ENCODE data around the gene OR51B5.
"Not testable (repeated sequence)": the region's sequence is repeated elsewhere in the genome, so short reads cannot be mapped to it uniquely, and the experiment has no call there.

Gene OR51B5

DNA sequence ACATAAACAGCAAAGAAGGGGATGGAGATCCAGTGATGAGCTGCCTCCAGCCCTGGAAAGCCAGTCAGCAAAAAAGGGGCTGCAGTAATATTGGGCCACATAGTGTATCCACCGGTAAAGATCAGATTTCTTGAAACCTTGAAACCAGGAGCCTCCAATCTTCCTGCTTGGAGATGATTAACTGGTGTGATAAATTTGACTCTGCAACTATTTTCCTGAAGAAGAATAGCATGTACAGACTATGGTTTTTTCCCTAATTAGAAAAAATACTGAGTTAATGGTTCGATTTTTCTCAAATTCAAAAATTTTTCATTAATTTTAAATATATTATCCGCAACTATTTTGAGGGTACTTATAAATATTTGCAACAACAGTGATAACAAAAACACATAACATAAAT lies 19.1 kb downstream of the OR51B5 start, which contains the start of gene OR51B2:
Gene OR51B2, minus strand, starts transcription at position 101 of the 400 bp plus-strand sequence. Its CDS starts 0 bp downstream, at position 101.
- no peak for DNase-seq

DNA sequence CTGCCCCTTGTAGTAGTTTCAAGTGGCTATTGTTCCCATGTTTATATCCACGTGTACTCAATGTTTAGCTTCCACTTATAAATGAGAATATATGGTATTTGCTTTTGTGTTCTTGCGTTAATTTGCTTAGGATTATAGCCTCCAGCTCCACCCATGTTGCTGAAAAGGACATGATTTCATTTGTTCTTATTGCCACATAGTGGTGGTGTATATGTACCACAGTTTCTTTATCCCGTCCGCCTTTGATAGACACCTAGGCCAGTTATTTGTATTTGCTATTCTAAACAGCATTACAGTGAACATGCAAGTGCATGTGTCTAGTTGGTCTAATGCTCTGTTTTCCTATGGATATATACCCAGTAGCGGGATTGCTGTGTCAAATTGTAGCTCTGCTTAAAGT lies 26.0 kb downstream of the OR51B5 start:
- DNase-seq = no peak

DNA sequence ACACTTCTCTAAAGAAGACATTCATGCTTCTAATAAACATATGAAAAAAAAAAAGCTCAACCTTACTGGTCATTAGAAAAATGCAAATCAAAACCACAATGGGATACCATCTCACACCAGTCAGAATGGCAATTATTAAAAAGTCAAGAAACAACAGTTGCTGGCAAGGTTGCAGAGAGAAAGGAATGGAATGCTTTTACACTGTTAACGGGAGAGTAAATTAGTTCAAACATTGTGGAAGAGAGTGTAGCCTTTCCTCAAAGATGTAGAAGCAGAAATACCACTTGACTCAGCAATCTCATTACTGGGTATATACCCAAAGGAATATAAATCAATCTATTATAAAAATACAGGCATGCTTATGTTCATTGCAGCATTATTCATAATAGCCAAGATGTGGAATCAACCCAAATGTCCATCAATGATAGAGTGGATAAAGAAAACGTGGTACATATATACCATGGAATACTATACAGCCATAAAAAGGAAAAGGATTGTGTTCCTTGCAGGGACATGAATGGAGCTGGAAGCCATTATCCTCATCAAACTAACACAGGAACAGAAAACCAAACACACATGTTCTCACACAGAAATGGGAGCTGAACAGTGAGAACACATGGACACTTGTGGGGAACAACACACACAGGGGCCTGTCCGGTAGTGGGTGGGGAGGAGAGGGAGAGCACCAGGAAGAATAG lies 29.8 kb downstream of the OR51B5 start:
- DNase-seq = not testable (repeated sequence)

DNA sequence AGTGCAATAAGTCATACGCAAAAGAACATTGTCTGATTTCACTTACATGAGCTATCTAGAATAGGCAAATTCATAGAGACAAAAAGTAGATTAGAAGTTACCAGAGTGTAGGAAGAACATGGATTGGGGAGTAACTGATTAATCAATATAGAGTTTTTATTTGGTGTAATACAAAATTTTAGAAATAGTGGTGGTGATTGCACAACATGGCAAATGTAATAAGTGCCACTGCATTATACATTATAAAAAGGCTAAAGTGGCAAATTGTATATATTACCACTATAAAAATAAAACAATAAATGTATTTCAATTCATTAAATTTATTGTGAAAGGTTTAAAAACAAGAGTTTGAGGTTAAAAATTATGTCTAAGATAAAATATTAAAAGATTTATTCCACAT lies 32.9 kb downstream of the OR51B5 start:
- DNase-seq = no peak

DNA sequence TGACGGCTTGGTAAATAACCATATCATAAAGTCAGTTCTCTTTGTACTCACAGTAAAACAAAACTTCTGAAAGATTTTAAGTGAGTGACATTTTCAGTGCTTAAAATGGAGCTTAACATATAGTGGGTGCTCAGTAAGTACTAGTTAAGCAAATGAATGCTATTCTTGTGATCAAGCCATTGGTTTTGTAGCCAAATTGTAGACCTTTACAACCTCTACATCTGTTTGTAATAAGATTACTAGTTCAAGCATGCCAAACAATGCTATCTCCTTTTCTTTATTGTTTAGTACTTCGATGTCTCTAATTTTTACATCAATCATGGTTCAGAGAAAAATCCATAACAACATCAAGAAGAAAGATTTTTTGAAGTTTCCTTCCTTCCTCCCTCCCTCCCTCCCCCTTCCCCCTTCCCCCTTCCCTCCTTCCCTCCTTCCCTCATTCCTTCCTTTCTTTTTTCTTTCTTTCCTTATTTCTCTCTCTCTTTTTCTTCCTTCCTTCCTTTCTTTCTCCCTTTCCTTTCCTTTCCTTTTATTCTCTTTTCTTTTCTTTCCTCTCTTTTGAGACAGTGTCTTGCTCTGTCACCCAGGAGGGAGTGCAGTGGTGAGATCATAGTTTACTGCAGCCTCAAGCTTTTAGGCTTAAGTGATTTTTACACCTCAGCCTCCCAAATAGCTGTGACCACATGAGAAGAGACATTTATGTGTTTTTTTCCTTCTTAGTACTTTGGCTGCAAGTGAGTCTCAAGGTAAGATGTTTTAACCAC lies 35.9 kb downstream of the OR51B5 start:
- no peak for DNase-seq

DNA sequence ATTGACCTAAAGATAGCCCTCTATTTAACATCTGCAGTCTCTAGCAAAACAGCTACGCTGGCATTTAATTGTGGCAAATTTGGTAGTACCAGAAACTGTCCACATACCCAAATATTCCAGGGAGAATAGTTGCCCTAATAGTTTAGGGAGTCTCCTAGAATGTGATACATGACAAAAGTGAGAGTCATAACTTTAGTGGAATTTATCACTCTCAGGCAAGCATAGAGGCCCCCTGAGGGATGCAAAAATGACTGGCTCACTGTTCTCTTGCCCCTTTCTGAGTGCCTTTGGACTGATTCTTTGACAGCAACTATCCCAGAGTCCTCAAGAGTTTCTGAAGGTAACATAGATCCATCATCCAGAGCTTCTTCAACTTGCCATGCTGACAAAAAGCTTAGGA lies 39.3 kb downstream of the OR51B5 start:
- DNase-seq = no peak

DNA sequence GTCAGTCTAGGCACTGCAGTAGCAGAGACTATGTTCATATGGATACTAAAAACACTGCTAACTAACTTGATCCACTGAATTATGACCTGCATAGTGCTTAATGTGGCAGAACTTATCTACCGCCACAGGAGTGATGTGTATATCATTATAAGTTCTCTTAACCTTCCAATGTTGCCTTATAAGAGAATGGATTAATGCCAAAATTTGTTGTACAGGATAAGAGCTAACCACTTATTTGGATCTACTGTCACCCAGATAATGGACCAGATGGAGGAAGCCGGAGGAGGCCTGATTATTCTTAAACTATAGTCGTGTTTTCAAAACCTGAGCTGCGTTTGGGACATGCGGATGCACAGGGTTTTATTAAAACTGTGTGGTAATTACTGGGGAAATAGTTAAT lies 39.7 kb downstream of the OR51B5 start:
- DNase-seq = no peak

DNA sequence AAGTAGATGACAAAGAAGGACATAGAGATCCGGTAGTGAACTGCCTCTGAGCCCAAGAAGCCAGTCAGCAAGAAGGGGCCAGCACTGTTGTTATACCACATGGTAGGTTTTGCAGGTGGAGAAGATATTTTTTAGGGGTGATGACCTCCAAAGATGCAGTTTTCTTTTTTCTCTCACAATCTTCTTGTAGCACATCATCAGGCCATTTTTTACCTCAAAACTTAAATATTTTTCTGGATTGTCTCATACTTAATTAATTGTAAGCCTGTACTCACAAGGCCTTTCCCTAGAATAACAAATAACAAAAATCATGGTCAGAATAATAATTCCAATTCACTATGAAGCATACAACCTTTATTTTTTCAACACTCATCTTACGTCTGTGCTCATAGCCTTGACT lies 41.5 kb downstream of the OR51B5 start, which contains the start of gene OR51B4:
Gene OR51B4, minus strand, starts transcription at position 101 of the 400 bp plus-strand sequence. Its CDS starts 0 bp downstream, at position 101.
- DNase-seq = no peak

DNA sequence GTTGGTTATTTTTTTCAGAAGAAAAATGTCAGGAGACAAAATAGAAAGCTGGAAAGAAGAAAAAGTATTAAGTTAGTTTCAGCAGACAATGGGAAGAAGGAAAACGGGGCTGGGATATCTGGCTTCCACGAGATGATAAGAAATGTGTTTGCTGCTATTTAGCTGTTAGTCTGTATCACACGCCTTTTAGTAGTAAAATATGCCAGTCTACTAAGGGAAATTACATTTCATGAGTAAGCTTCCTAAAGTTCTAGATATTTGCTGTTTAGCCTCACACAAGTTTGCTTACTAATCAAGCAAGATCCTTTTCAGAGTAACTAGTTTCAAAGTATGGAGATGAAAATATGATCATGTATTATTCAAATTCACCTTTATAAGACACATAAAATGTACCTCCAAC lies 43.1 kb downstream of the OR51B5 start:
- no peak for DNase-seq

DNA sequence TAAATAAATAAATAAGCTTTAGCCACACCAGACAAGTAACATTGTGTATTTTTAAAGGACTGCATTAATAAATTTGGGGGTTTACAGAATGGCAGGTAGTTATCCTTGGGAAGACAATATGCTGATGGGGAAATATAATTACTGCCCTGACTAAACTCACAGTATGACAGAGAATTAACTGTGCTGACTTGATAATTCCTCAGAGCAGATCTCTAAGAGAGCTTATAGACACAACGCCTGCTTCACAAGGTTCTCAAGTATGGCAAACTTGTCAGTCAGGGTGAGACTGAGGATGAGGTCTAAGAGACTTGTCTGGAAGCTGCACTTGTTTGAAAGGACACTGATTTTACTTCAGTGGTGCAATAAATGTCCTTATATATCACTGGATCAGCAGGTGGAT lies 44.9 kb downstream of the OR51B5 start:
- DNase-seq = no peak

DNA sequence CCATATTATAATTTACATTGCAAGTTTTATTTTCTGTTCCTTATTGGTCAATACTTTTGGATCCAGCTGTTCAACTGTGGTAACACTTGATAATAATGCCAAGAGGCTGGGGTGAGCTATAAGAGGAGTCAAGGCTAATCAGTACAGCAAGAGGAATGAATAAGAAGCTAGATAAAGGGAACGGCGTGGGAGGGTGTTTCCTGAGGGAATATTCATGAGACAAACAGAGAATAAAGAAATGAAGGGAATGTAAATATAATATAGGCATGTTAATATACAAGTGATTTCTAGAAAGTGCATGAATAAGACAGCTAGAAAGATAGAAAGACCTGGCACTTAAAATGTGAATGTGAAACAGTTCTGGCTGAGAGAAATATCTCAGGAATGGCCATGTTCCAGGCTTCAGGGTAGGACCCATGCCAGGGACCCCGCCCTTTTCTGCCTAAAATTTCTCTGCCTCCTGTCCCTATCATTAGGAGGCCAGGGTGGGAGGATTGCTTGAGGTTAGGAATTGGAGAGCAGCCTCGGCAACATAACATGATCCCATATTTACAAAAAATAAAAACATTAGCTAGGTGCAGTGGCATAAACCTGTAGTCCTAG lies 45.5 kb downstream of the OR51B5 start:
- DNase-seq = no peak

DNA sequence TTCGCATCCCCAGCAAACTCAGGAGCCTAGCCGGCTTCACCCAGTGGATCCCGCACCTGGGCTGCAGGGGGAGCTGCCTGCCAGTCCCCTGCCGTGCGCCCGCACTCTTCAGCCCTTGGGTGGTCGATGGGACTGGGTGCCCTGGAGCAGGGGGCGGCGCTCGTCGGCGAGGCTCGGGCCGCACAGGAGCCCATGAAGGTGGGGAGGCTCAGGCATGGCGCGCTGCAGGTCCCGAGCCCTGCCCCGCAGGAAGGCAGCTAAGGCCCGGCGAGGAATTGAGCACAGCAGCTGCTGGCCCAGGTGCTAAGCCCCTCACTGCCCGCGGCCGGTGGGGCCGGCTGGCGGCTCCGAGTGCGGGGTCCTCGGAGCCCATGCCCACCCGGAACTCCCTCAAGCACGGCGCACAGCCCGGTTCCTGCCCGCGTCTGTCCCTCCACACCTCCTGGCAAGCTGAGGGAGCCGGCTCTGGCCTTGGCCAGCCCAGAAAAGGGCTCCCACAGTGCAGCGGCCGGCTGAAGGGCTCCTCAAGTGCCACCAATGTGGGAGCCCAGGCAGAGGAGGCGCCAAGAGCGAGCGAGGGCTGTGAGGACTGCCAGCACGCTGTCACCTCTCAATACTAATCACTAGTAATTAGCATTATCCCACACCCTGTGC lies 48.9 kb downstream of the OR51B5 start:
- not testable (repeated sequence) for DNase-seq

DNA sequence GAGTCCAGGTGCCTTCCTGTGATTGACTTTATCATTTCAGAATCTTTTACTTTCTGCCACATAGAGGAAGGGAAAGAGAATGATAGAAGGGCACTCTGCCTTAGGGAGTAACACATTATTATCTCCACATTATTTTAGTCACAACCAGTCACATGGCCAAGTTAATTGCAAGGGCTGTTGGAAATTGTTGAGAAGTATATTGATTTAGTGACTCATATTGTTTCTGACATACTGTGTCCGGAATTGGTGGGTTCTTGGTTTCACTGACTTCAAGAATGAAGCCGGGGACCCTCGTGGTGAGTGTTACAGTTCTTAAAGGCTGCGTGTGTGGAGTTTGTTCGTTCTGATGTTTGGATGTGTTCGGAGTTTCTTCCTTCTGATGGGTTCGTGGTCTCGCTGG lies 50.3 kb downstream of the OR51B5 start:
- DNase-seq = no peak

Measured in GDM1 (cell line).